ENCODE results near the gene ANKUB1.

GRCh38 chr3:149781211-149781610, 11.1 kb downstream of the ANKUB1 start:
- TF ChIP-seq POLR2A (IDR thresholded peaks at IDR 0.05; ENCODE audit: low read depth) (no peak), POLR2AphosphoS5 (IDR thresholded peaks at IDR 0.05) (no peak), CTCF (IDR thresholded peaks at IDR 0.05) (no peak), EP300 (IDR thresholded peaks at IDR 0.05) (no peak)
